GM19467 (cell line): ENCODE results near the gene CACNA2D3.
"Not testable (repeated sequence)": the region's sequence is repeated elsewhere in the genome, so short reads cannot be mapped to it uniquely, and the experiment has no call there.

Source experiments
- ATAC-seq: cut with Tn5 transposase; IDR thresholded peaks from one replicate; pipeline ENCODE4 v1.9.1; 2021; ENCODE audit warnings: mild to moderate bottlenecking, moderate library complexity; ENCODE audit not compliant: unreplicated experiment

The CACNA2D3 gene

GRCh38 chr3:54604495-54604894 is 482.1 kb downstream of the CACNA2D3 start:
- ATAC-seq = no peak

- no peak for ATAC-seq
Measured at GRCh38 chr3:54608041-54608440, 485.7 kb downstream of the CACNA2D3 start.

- no peak for ATAC-seq
Measured at GRCh38 chr3:54619053-54619452, 496.7 kb downstream of the CACNA2D3 start.

- ATAC-seq = no peak
Measured at GRCh38 chr3:54619531-54619930, 497.2 kb downstream of the CACNA2D3 start.

- ATAC-seq = no peak
Measured at GRCh38 chr3:54621184-54621583, 498.8 kb downstream of the CACNA2D3 start.

- ATAC-seq = no peak
Measured at GRCh38 chr3:54622678-54623077, 500.3 kb downstream of the CACNA2D3 start.

- ATAC-seq = no peak
Measured at GRCh38 chr3:54625805-54626787, 503.7 kb downstream of the CACNA2D3 start.

- ATAC-seq = no peak
Measured at GRCh38 chr3:54628888-54629441, 506.6 kb downstream of the CACNA2D3 start.

GRCh38 chr3:54630101-54630623 is 507.8 kb downstream of the CACNA2D3 start:
- no peak for ATAC-seq

- not testable (repeated sequence) for ATAC-seq
Measured at GRCh38 chr3:54631001-54631400, 508.6 kb downstream of the CACNA2D3 start.

GRCh38 chr3:54631516-54632325 is 509.4 kb downstream of the CACNA2D3 start:
- no peak for ATAC-seq

- ATAC-seq = no peak
Measured at GRCh38 chr3:54632326-54632665, 509.9 kb downstream of the CACNA2D3 start.

GRCh38 chr3:54632834-54633233 is 510.5 kb downstream of the CACNA2D3 start:
- ATAC-seq = no peak

- no peak for ATAC-seq
Measured at GRCh38 chr3:54633444-54634121, 511.2 kb downstream of the CACNA2D3 start.

- ATAC-seq = no peak
Measured at GRCh38 chr3:54634122-54634469, 511.7 kb downstream of the CACNA2D3 start.

GRCh38 chr3:54639790-54640372 is 517.5 kb downstream of the CACNA2D3 start:
- ATAC-seq = not testable (repeated sequence)

GRCh38 chr3:54641226-54642014 is 519.1 kb downstream of the CACNA2D3 start:
- ATAC-seq = no peak

GRCh38 chr3:54642147-54642546 is 519.8 kb downstream of the CACNA2D3 start:
- ATAC-seq = no peak

GRCh38 chr3:54647721-54648120 is 525.4 kb downstream of the CACNA2D3 start:
- ATAC-seq = no peak

GRCh38 chr3:54649551-54649950 is 527.2 kb downstream of the CACNA2D3 start:
- ATAC-seq = no peak
